ENCODE data around the gene ATP13A3. TPM values are rescaled to one million over a fixed set of nuclear protein-coding genes. Genes with fewer than 3 reads are reported as not detected.
"Not testable (repeated sequence)": the region's sequence is repeated elsewhere in the genome, so short reads cannot be mapped to it uniquely, and the experiment has no call there.

Gene ATP13A3
- total RNA-seq, 1 experiment from 2014 or later: 78.3 TPM

GRCh38 chr3:194485468-194485880 is 1.3 kb downstream of the ATP13A3 start (continued):
- TF ChIP-seq ZNF281 (CRISPR knock-in tag; IDR thresholded peaks at IDR 0.05): no peak

GRCh38 chr3:194484614-194485013 is 2.2 kb downstream of the ATP13A3 start:
- TF ChIP-seq KAT7 (CRISPR knock-in tag; IDR thresholded peaks at IDR 0.05; ENCODE audit: borderline replicate concordance) (no peak), NFE2L1 (CRISPR knock-in tag; IDR thresholded peaks at IDR 0.05) (no peak)
- ATAC-seq (no peak), DNase-seq (ENCODE audit: low spot score) (no peak)
- Mint-ChIP-seq H3K4me1 (peaks cover 29% of the 10 kb centered on the region), H3K4me3 (peak overlapping the region; percentile 81), H3K27me3 (ENCODE audit: low read depth) (peaks cover 14% of the 10 kb centered on the region; the same call in 1 of the 2 replicates), H3K9me3 (no peaks in the 10 kb centered on the region), H3K36me3 (peaks cover 19% of the 10 kb centered on the region), H3K27ac (no peak overlapping the region)
- ChIA-PET CTCF (interaction anchor here (0.6 to 2.2 kb wide), 4 partner anchors 13 to 668 kb away, joined by 3 to 13 read pairs (median 5); no protein-coding TSS in a partner anchor), POLR2A (no interaction called here)

- peaks cover 28% of the 10 kb centered on the region for H3K4me1 Mint-ChIP-seq
- DNase-seq (ENCODE audit: low spot score) (no peak), ATAC-seq (no peak)
- H3K9me3 Mint-ChIP-seq: no peaks in the 10 kb centered on the region
- ChIA-PET CTCF (interaction anchor here (0.6 to 2.2 kb wide), 3 partner anchors 12 to 111 kb away, joined by 3 to 13 read pairs (median 4); no protein-coding TSS in a partner anchor), POLR2A (interaction anchor here (0.6 kb wide), 1 partner anchor 20 kb away, joined by 3 read pairs; no protein-coding TSS in a partner anchor)
- no peak overlapping the region for H3K27ac Mint-ChIP-seq
- H3K4me3 Mint-ChIP-seq: no peak overlapping the region
- H3K36me3 Mint-ChIP-seq: peaks cover 17% of the 10 kb centered on the region
- peaks cover 14% of the 10 kb centered on the region; the same call in 1 of the 2 replicates for H3K27me3 Mint-ChIP-seq (ENCODE audit: low read depth)
- TF ChIP-seq ATF1 (CRISPR knock-in tag; IDR thresholded peaks at IDR 0.05) (no peak), ZSCAN18 (CRISPR knock-in tag; IDR thresholded peaks at IDR 0.05) (no peak), AR (CRISPR knock-in tag; IDR thresholded peaks at IDR 0.05) (no peak), ATF3 (CRISPR knock-in tag; conservative IDR thresholded peaks at IDR 0.05) (no peak), ZNF416 (CRISPR knock-in tag; IDR thresholded peaks at IDR 0.05) (no peak), JUN (CRISPR knock-in tag; IDR thresholded peaks at IDR 0.05) (no peak), ZNF121 (CRISPR knock-in tag; IDR thresholded peaks at IDR 0.05) (no peak)
Measured at GRCh38 chr3:194483850-194484249, 3.0 kb downstream of the ATP13A3 start.

GRCh38 chr3:194482830-194483229 is 4.0 kb downstream of the ATP13A3 start:
- DNase-seq (ENCODE audit: low spot score); H3K4me3 Mint-ChIP-seq; POLR2A ChIA-PET; H3K9me3 Mint-ChIP-seq; H3K27me3 Mint-ChIP-seq (ENCODE audit: low read depth); ATAC-seq; CTCF ChIA-PET: not testable (repeated sequence)
- H3K27ac Mint-ChIP-seq: peak overlapping the region; percentile 57; the same call in 1 of the 2 replicates
- peaks cover 12% of the 10 kb centered on the region for H3K36me3 Mint-ChIP-seq
- H3K4me1 Mint-ChIP-seq: peaks cover 21% of the 10 kb centered on the region

Data from WTC11 (cell line).